Frontal cortex (tissue), 4 donors: ENCODE data around the gene G6PC1. TPM values are rescaled to one million over a fixed set of nuclear protein-coding genes. Genes with fewer than 3 reads are reported as not detected.

Experiments
- DNase-seq, 2 donors: peaks; one replicate each; pipeline ENCODE4 v3.0.0; 2012; ENCODE audit warnings: low spot score in 2 of 2
- FAIRE-seq: peaks from 2 replicates; lab custom pipeline; 2012; peaks lifted over from hg19 to GRCh38; lab: Jason Lieb, UNC
- small RNA-seq: library from RNA; depleted of rRNA; stranded (forward); fragments of <200 nt; gene quantifications from one replicate; pipeline ENCODE3, GENCODE V24; 2014
- total RNA-seq: library from RNA; depleted of rRNA; stranded (reverse); fragments of >200 nt; gene quantifications from one replicate; pipeline ENCODE4 v1.2.3, GENCODE V29; 2014
- donor health status: control.
- donor health status: control.
- donor health status: control.

Gene G6PC1
- total RNA-seq, 1 donor from 2014 or later, result not detected

- FAIRE-seq, result no peak
- DNase-seq, result no peak
These were observed 24.3 kb downstream of the G6PC1 start for GRCh38 chr17:42924891-42925290.

GRCh38 chr17:42928714-42929496 lies 28.3 kb downstream of the G6PC1 start:
- DNase-seq (peak in 1 of 2 donors; percentile 37), FAIRE-seq (no peak)

- FAIRE-seq (no peak), DNase-seq (no peak)
These were observed 28.9 kb downstream of the G6PC1 start for GRCh38 chr17:42929497-42929844.

- DNase-seq (peak in 1 of 2 donors; percentile 54), FAIRE-seq (no peak)
These were observed 37.4 kb downstream of the G6PC1 start for GRCh38 chr17:42937712-42938596.

- FAIRE-seq (no peak), DNase-seq (no peak)
These were observed 43.6 kb downstream of the G6PC1 start for GRCh38 chr17:42944211-42944610.

GRCh38 chr17:42946812-42947211 lies 46.2 kb downstream of the G6PC1 start:
- DNase-seq (no peak), FAIRE-seq (no peak)

GRCh38 chr17:42950044-42950783 lies 49.6 kb downstream of the G6PC1 start:
- DNase-seq (no peak), FAIRE-seq (no peak)

Small RNAs within 50 kb of the gene (small RNA-seq; reads per million reads assigned to genes)
- gene RF00561, result not detected
- not detected for gene RNU6-287P

Other genes with a start within 250 kb of the G6PC1 start
- 8.2 TPM for gene TUBG2, start 241.5 kb upstream of the G6PC1 start, total RNA-seq
- 2.0 TPM for gene PLEKHH3, start 223.8 kb upstream of the G6PC1 start, total RNA-seq
- 0.41 TPM for gene CCR10, start 219.0 kb upstream of the G6PC1 start, total RNA-seq
- 5.3 TPM for gene CNTNAP1, start 218.3 kb upstream of the G6PC1 start, total RNA-seq
- gene EZH1, start 155.8 kb upstream of the G6PC1 start, total RNA-seq, result 24.9 TPM
- 15.9 TPM for gene RAMP2, start 139.6 kb upstream of the G6PC1 start, total RNA-seq
- 26.1 TPM for gene VPS25, start 127.3 kb upstream of the G6PC1 start, total RNA-seq
- 0.41 TPM for gene WNK4, start 120.2 kb upstream of the G6PC1 start, total RNA-seq
- 98.6 TPM for gene COA3, start 102.1 kb upstream of the G6PC1 start, total RNA-seq
- 0.82 TPM for gene CNTD1, start 101.9 kb upstream of the G6PC1 start, total RNA-seq
- 74.6 TPM for gene BECN1, start 76.5 kb upstream of the G6PC1 start, total RNA-seq
- gene PSME3, start 67.4 kb upstream of the G6PC1 start, total RNA-seq, result 37.9 TPM
- gene AOC2, start 56.2 kb upstream of the G6PC1 start, total RNA-seq, result 0.41 TPM
- gene AOC3, start 49.6 kb upstream of the G6PC1 start, total RNA-seq, result 0.41 TPM
- gene AARSD1, start 63.7 kb downstream of the G6PC1 start, total RNA-seq, result 28.5 TPM
- 2.9 TPM for gene PTGES3L, start 79.3 kb downstream of the G6PC1 start, total RNA-seq
- 14.3 TPM for gene RUNDC1, start 79.8 kb downstream of the G6PC1 start, total RNA-seq
- gene RPL27, start 97.6 kb downstream of the G6PC1 start, total RNA-seq, result 1,220 TPM
- 1.2 TPM for gene IFI35, start 106.0 kb downstream of the G6PC1 start, total RNA-seq
- 77.9 TPM for gene VAT1, start 121.6 kb downstream of the G6PC1 start, total RNA-seq
- gene RND2, start 124.4 kb downstream of the G6PC1 start, total RNA-seq, result 4.5 TPM
- 6.1 TPM for gene BRCA1, start 224.6 kb downstream of the G6PC1 start, total RNA-seq